SH-SY5Y (cell line): ENCODE data around the gene ABTB2.

Experiments
- GATA2 ChIP-seq: IDR thresholded peaks from 2 replicates; pipeline ENCODE4 v1.6.1; 2011; ENCODE audit warnings: mild to moderate bottlenecking, low read depth, low read length
- GATA3 ChIP-seq: IDR thresholded peaks from 2 replicates; pipeline ENCODE4 v1.6.1; 2011; ENCODE audit warnings: low read depth, mild to moderate bottlenecking, low read length, moderate library complexity

ABTB2 gene

DNA sequence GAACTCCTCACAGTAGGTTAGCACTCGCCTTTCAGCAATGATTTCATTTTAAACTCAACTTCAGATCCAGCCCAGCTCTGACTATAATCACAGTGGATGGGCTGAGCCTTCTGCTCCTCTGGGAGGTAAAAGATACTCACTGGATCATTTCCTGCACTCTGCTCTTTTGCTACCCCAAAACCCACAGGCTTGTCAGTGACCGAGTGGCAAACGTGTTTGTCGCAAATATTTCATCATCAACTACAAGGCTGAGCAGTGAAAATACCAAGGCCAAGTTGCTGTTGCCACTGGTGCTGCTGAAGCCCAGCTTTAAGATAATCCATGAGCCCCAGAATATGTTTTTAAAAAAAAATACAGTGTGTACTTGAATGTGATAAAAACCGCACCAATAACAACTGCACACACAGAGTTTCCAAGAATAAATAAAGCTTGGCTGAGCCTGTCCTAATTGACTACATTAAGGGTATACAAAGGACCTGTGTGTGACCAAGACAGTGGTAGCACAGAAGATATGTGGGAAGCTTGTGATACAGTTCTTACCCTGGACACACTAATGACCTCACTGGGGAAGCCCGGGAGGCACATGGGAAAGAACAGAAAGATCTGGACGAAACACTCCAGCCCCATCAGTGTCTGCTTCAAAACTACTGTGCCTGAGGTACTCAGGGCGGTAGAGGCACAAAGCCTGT lies 41.3 kb downstream of the ABTB2 start:
- TF ChIP-seq GATA3 (no peak), GATA2 (no peak)

DNA sequence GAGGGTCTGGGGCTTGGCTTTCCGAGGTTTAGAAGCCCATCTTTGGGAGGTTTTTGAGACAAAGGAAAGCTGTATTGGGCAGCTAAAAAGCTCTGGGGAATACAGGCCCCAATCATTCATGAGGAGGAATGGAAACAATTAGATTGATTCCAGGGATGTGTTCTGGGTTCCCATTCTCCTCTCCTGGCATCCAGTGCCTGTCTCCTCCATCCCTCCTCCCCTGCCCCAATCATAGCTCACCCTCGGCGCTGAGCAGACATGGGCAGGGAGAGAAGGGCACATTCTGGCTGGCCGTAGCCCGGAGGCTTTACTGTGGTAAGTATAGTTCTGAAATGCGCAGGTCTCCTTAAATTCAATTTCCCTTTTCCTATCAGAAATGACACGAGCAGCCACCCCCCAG lies 42.4 kb downstream of the ABTB2 start:
- TF ChIP-seq GATA3: no peak
- no peak for TF ChIP-seq GATA2

DNA sequence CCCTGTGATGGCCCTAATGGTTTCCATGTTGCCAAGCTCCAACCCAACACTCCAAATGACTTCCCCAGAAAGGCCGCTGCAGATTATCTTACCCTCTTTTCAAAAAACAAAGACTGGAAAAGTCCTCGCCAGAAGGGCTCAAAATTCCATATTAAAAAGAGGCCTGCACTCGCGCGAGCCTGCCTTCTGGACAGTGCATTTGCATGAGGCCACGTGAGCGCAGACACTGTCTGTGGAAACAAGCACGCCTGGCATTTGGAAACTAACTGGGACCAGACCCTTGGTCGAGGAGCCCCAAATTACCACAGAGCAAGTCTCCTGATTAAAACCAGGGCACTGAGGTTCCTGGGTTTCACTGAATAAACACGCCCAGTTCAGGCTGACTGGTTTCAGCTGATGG lies 42.9 kb downstream of the ABTB2 start:
- TF ChIP-seq GATA3 (no peak), GATA2 (no peak)

DNA sequence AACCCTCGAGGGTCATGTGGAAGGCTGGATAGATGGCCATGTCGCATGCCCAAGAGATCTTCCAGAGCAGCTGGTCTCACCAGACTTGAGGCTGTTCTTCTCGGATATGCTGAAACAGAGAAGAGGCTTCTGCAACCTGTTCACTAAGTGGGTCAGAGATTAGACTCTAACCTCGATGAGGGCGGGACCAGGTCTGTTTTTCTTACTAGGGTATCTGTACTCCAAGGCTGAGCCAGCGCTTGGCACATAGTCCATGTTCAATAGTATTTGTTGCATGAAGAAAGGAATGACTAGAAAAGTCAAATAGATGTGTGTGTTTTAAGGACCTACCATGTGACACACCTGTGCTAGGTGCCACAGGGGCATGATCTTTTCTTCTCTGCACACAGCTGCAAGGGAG lies 43.6 kb downstream of the ABTB2 start:
- TF ChIP-seq GATA3 (no peak), GATA2 (no peak)

DNA sequence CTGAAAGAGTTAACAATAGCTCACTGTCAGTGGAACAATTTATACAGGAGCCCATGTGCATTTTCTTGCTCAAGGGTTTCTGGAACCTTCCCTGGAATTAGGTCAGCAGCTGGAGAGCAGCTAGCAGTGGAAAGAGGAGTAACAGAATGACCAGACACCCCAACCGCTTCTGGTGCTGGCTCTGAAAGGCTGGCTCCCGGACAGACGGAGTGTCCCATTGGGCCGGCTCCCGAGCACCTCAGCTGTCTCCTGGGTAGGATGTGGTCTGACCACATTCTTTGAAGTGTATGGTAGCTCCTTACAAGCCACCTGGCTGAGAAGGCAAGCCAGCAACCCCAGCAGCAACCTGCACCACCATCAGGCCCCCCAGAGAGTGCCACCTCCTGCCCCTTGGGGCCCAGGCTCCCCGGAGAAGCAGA lies 44.7 kb downstream of the ABTB2 start:
- no peak for TF ChIP-seq GATA2
- no peak for TF ChIP-seq GATA3

DNA sequence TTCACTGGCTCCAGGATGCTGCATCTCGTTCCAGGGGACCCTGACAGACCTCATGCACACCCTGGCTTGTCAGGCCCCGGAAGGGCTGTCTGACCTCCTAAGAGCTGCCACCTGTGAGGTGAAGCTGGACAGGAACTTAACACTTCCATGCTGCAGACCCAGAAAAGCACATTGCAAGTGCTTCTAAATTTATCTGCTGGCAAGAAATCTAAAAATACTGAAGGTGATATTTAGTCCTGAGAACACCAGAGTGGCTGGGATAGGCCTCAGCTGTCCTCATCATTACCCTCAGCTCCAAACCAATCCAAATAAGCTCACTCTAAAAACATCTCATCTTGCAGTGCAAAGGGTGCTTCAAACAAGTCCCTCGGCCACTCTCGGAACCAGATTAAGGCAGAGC lies 46.7 kb downstream of the ABTB2 start:
- TF ChIP-seq GATA2: no peak
- no peak for TF ChIP-seq GATA3

DNA sequence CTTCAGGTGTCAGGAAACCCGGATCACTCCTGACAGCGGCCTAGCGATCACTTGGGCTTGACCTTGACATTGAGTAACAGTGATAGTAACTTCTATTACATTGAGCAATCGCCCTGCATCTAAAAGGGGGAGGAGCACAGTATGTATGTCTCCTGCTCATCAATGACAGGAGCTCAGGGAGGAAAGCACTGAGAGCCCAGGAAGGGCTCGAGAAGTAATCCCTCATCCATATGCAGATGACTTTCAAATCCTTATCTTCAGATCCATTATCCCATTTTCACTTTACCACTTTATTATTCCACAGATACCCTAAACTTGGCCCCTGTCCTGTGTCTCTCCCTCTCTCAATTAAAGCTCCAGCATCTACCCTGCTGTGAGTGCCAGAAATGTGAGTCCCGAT lies 47.8 kb downstream of the ABTB2 start:
- TF ChIP-seq GATA3 (no peak), GATA2 (no peak)

DNA sequence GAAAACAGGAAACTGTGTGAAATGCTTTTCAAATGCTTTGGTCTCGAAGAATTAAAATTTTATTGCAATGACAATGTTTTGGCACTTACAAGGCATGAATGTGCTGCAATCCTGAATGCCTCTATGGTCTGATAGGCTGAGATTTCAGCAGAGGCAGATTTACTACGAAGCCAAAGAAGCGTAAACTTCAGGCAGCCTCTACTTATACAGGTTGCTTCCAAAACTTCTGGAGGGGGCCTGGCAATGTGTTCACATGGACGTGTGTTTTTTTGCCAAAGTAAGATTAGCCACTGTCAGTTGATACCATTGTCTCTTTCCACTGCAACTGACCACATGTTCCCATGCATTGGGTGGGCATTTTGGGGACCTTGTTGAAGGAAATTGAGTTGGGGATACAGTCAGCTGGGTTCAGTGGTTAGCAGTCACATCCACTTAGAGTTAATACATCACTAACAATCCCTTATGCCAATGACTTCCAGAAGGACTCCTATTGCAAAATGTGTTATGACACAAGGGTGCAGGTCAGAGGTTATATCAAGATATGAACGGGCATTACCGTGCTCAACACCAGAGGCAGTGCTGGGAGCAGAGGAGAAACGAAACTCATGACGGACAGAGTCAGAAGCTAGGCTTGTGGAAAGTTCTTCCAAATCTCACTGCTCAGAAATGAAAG lies 48.8 kb downstream of the ABTB2 start:
- TF ChIP-seq GATA2: no peak
- no peak for TF ChIP-seq GATA3

DNA sequence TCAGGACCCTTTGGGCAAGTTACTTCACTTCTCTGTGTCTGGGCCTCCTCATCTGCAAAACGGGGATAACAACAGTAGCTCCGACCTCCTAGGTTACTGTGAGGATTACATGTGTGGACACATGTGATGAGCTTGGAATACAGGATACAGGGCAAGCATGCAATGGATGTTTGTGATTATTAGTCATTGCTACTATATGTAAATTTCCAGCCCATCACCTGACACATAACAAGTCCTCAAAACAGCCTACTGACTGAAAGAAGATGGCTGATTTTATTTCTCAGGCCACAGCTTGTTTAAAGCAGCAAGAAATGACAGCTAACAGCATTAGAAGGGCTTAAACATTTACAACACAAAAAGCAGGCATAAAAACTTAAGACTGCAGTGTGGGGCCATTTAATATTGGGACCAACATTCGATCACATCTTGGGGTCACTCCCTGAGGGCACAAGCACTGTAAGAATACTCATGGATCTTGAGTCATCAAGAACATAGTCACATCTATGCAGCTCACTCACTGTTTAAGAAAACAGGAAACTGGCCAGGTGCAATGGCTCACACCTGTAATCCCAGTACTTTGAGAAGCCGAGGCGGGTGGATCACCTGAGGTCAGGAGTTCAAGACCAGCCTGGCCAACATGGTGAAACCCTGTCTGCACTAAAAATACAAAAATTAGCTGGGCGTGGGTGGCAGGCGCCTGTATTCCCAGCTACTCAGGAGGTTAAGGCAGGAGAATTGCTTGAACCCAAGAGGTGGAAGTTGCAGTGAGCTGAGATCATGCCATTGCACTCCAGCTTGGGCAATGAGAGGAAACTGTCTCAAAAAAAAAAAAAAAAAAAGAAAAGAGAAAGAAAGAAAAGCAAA lies 49.5 kb downstream of the ABTB2 start:
- TF ChIP-seq GATA3: no peak
- TF ChIP-seq GATA2: no peak

DNA sequence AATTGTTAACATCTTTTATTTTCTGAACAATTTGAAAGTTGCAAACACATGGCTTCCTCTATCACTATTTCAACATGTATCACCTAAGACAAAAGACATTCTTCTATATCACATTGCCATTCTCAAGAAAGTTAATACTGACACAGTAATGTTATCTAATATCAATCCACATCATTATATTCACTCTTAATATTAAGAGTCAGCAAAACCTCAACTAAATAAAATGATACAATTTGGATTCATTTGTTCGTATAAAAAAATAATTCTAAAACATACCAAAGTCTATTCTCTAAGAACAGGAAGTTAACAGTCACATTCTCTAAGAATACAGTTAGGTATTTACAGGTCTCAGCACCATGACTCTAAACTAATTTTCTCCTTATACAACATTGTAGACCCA lies 52.0 kb downstream of the ABTB2 start:
- no peak for TF ChIP-seq GATA2
- no peak for TF ChIP-seq GATA3

DNA sequence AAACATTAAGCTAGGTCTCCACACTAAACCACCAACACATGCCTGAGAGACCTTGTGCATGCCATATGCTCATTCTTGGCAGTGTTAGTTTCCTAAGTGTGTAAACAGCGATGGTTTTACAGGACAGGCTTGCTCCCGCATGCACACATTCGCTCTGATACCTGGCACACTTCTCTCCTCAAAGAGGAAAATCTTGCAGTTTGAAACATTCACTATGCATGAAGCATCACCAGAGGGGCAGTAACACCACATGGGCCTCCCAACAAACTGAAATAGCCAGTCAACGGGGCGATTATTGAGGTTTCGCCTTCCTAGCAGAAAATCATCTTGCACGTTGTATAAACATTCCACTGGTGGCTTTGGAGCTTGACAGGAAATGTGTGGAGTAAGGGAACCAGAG lies 52.6 kb downstream of the ABTB2 start:
- TF ChIP-seq GATA3 (no peak), GATA2 (no peak)

DNA sequence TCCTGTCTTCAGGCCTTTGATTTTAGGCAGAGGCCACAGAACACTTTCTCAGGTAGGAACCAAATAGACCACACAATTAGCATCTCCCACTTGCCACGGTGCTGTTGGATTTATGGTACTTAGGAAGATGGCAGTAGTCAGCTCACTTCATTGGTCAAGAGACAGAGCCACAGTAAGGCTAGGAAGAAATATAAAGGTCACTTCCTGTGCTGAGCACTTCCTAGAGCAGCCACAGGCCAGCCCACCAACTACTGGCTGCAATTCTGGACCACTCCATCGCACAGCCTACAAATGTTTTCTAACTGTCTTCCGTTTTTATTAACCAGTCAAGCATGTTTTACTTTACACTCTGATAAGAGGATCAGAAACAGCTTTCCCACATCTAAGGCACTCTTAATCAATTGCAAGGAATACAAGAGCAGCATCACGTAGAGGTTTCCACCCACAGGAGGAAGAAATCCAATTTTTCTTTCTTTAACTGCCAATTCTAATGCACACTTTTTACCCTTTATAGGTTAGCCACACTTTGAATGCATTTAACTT lies 54.7 kb downstream of the ABTB2 start:
- TF ChIP-seq GATA2 (no peak), GATA3 (no peak)

DNA sequence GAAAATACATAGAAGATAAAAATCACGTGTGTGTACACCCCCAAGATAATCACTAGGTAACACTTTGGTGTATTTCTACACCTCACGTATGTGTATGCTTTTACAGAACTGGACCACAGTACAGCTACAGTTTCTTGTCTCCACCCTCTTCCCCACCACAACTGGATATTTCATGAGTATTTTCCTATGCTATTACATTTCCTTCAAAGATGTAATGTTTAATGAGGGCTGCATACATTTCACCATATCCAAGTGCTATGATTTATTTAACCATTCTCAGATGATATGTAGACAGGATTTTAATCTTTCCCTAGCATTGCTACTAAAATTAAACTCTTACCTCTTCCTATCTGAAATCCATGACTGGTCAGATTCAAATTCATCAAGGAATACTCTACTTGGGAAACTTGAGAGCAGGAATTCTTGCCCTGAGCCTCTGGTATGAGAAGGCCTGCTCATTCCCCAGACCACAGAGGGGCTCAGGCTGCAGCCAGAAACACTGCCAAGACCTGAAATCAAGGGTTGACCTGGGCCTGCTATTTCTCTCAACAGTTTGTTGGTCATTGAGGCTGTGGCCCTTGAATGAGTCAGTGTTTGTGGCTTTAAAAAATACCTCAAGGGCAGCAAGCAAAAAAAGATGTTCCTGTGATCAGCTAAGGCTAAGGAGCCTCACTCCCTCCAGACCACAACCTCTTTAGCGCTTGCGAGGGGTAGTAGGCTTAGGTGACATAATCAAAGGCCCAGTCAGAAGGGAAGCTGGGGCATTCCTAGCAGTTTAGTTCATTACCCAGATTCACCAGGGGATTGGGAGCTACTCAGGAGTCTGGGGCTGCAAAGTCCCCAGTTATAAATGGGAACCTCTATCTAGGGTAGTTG lies 55.5 kb downstream of the ABTB2 start:
- TF ChIP-seq GATA2 (0 out of 2 replicates have a peak, but pooled peaks have one; percentile 25), GATA3 (no peak)

DNA sequence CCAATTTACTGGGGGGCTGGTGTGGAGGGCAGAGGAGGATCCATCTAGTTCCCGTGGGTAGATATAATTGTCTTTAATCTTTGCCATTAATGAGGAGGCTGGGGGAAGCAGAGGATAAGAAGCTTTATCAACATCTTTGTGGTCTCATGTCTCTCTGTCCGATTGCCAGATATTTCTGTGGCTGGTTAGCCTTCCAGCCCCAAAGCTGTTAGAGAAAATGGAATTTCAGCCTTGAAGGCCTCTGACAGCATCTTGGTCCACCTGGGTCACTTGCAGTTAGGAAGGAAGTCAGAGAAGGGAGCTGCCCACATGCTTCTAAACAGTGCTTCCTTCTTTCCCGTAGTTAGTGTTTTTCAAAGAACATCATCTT lies 56.9 kb downstream of the ABTB2 start:
- no peak for TF ChIP-seq GATA2
- no peak for TF ChIP-seq GATA3
